Esophagus muscularis mucosa (tissue), 4 donors: Measurements from ENCODE around the gene PEX11G. TPM values are rescaled to one million over a fixed set of nuclear protein-coding genes. Genes with fewer than 3 reads are reported as not detected.
A peak's percentile ranks its signal among the peaks of the same experiment; 100 is the strongest.

ENCODE experiments used
- DNase-seq: peaks from one replicate; pipeline ENCODE4 v3.0.0-alpha.2; 2017; ENCODE audit errors: extremely low spot score
- H3K27ac ChIP-seq, 4 donors: fragments of 200-600 bp; sonication (generic); replicated peaks in 1 of 4; 1 replicate in 3 of 4; 2 replicates in 1 of 4; pipeline ENCODE4 v1.5.1; 2016 to 2019; ENCODE audit warnings: mild to moderate bottlenecking in 1 of 4
- H3K27me3 ChIP-seq, 4 donors: fragments of 200-600 bp; sonication (generic); one replicate each; pipeline versions ENCODE4 v1.5.1 to v1.6.0; 2016 to 2019
- H3K36me3 ChIP-seq, 4 donors: fragments of 200-600 bp; sonication (generic); one replicate each; pipeline ENCODE4 v1.5.1; 2016 to 2019
- H3K4me1 ChIP-seq, 4 donors: fragments of 200-600 bp; sonication (generic); one replicate each; pipeline ENCODE4 v1.5.1; 2016 to 2019
- H3K4me3 ChIP-seq, 4 donors: fragments of 200-600 bp; sonication (generic); 1 replicate in 2 of 4; 2 replicates in 2 of 4; pipeline ENCODE4 v1.5.1; 2016 to 2019; ENCODE audit warnings: mild to moderate bottlenecking in 4 of 4, moderate library complexity in 1 of 4
- H3K9me3 ChIP-seq, 4 donors: fragments of 200-600 bp; sonication (generic); 1 replicate in 3 of 4; 2 replicates in 1 of 4; pipeline ENCODE4 v1.5.1; 2016 to 2019
- CTCF ChIP-seq, 3 experiments: fragments of 200-600 bp in 2 of 3; fragments of 450-650 bp in 1 of 3; sonication (generic) in 2 of 3; IDR thresholded peaks; one replicate each; pipeline ENCODE4 v1.5.1; 2017 to 2019; ENCODE audit warnings: antibody characterized with exemption in 3 of 3, mild to moderate bottlenecking in 2 of 3, moderate library complexity in 1 of 3
- EP300 ChIP-seq: sonication (generic); formaldehyde crosslinking; IDR thresholded peaks from one replicate; pipeline ENCODE4 v1.6.1; 2017; ENCODE audit warnings: antibody characterized with exemption
- POLR2A ChIP-seq: fragments of 450-650 bp; IDR thresholded peaks from one replicate; pipeline ENCODE4 v1.6.1; 2017; ENCODE audit warnings: antibody characterized with exemption, moderate library complexity, mild to moderate bottlenecking, low read depth
- POLR2AphosphoS5 ChIP-seq, 2 donors: sonication (generic); formaldehyde crosslinking; IDR thresholded peaks; one replicate each; pipeline ENCODE4 v1.6.1; 2017; ENCODE audit warnings: antibody characterized with exemption in 2 of 2
- WGBS: methylation state at CpG from one replicate; pipeline ENCODE4 v1.1.5; 2018; 5-methylcytosine and 5-hydroxymethylcytosine counted together
- intact Hi-C: fragments of 100-400 bp; cut with DNase I; formaldehyde crosslinking; loops from one replicate; pipeline ENCODE4 v1.15.1; 2023
- total RNA-seq, 4 donors: library from RNA; depleted of rRNA; stranded (reverse); fragments of >200 nt; gene quantifications; one replicate each; pipeline versions ENCODE4 v1.1.0 to v1.2.1, GENCODE V29; 2016

Gene PEX11G
- total RNA-seq, 4 donors from 2014 or later: 1.7 to 5.3 (median 3.7) TPM

DNA sequence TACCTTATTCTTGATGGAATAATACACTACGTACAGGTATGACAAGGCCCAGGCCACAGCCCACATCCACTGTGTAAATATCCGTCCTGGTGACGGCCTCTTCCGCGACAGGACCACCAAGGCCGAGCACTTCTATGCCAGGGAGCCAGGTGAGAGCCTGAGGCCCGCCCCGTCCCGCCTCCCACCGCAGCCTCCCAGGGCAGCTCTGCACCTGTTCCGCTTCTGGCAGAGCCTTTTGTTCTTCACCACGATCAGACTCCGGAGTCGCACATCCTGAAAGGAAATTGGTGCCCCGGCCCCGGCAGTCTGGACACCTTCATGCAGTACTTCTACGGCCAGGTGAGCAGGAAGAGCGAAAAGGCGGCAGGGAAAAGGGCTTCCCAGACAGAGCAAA lies 16.4 kb upstream of the PEX11G start:
- Histone ChIP-seq H3K4me1 (peaks cover 14 to 44% (median 38%) of the 10 kb centered on the region in 4 donors), H3K9me3 (no peaks in the 10 kb centered on the region), H3K4me3 (peak overlapping the region in 2 of 4 donors; percentile 20 to 24), H3K36me3 (no peaks in the 10 kb centered on the region), H3K27ac (no peak overlapping the region), H3K27me3 (peaks cover 0 to 57% (median 6%) of the 10 kb centered on the region in 4 donors)
- TF ChIP-seq CTCF (IDR thresholded peaks at IDR 0.05) (no peak), POLR2AphosphoS5 (IDR thresholded peaks at IDR 0.05) (no peak), POLR2A (no peak), EP300 (no peak)
- DNase-seq: no peak
- WGBS: 46% methylated on average over 18 of the region's 19 CpGs
- intact Hi-C loops: no loop called here

- TF ChIP-seq POLR2AphosphoS5 (IDR thresholded peaks at IDR 0.05) (no peak), EP300 (no peak), POLR2A (no peak), CTCF (IDR thresholded peaks at IDR 0.05) (no peak)
- no peak for DNase-seq
- H3K36me3 ChIP-seq: no peaks in the 10 kb centered on the region
- H3K27ac ChIP-seq: no peak overlapping the region
- H3K4me1 ChIP-seq: peaks cover 14 to 44% (median 38%) of the 10 kb centered on the region in 4 donors
- H3K4me3 ChIP-seq: no peak overlapping the region
- H3K9me3 ChIP-seq: no peaks in the 10 kb centered on the region
- WGBS: 83% methylated on average over 6 of the region's 6 CpGs
- intact Hi-C loops: no loop called here
- H3K27me3 ChIP-seq: peaks cover 0 to 61% (median 6%) of the 10 kb centered on the region in 4 donors
Observed at GRCh38 chr19:7504684-7505083, 15.8 kb upstream of the PEX11G start.

DNA sequence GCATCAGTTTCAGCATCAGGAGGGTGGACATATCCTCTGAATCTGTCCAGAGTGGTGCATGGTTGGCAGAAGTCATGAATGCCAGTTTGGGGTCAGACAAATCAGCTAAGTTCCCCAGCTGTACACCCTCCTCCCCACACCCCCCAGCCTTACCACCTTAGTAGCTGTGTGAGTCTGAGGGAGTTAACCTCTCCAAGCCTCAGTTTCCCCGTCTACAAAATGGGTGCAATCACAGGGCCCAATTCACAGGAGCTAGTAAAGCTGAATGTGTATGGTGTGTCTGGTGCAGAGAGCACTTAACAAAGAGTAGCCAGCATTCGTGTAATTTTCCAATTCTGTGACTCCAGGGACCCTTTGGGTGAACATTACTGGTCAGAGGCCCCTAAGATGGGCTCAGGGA lies 13.7 kb upstream of the PEX11G start:
- Histone ChIP-seq H3K27me3 (peaks cover 0 to 61% (median 6%) of the 10 kb centered on the region in 4 donors), H3K4me3 (no peak overlapping the region), H3K9me3 (no peaks in the 10 kb centered on the region), H3K27ac (no peak overlapping the region), H3K4me1 (peaks cover 14 to 36% (median 30%) of the 10 kb centered on the region in 4 donors), H3K36me3 (no peaks in the 10 kb centered on the region)
- intact Hi-C loops: no loop called here
- 68% methylated on average over 2 of the region's 2 CpGs for WGBS
- no peak for DNase-seq
- TF ChIP-seq POLR2A (no peak), CTCF (IDR thresholded peaks at IDR 0.05) (no peak), POLR2AphosphoS5 (IDR thresholded peaks at IDR 0.05) (no peak), EP300 (no peak)

DNA sequence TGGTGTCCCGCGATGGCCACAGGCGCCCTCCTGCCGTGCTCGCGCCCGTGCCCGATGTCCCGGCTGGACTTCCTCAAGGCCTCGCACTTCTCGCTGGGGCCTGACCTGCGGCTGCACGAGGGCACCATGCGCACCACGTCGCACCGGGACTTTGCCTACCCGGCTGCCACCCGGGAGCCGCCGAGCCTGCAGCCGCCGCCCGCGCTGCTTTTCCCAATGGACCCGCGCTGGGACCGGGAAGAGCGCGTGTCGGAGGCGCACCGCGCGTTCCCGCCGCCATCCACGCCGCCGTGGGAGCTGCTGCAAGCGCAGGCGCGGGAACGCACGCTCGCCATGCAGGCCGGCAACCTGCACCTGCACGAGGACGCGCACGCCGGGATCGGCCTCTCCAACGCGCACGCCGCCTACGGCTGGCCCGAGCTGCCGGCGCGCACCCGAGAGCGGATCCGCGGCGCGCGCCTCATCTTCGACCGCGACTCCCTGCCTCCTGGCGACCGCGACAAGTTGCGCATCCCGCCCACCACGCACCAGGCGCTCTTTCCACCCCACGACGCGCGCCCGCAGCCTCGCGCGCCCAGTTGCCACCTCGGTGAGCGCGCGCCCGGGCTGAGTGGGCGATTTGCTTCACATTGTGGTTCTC lies 12.1 kb upstream of the PEX11G start:
- DNase-seq: no peak
- peaks cover 12 to 21% (median 19%) of the 10 kb centered on the region in 4 donors for H3K4me1 ChIP-seq
- 0% methylated on average over 44 of the region's 93 CpGs for WGBS
- H3K27ac ChIP-seq: no peak overlapping the region
- H3K27me3 ChIP-seq: peaks cover 0 to 60% (median 6%) of the 10 kb centered on the region in 4 donors
- H3K9me3 ChIP-seq: no peaks in the 10 kb centered on the region
- peak overlapping the region; percentile 49 to 61 (median 51) for H3K4me3 ChIP-seq
- intact Hi-C loops: no loop called here
- TF ChIP-seq CTCF (IDR thresholded peaks at IDR 0.05): no peak
- no peaks in the 10 kb centered on the region for H3K36me3 ChIP-seq

DNA sequence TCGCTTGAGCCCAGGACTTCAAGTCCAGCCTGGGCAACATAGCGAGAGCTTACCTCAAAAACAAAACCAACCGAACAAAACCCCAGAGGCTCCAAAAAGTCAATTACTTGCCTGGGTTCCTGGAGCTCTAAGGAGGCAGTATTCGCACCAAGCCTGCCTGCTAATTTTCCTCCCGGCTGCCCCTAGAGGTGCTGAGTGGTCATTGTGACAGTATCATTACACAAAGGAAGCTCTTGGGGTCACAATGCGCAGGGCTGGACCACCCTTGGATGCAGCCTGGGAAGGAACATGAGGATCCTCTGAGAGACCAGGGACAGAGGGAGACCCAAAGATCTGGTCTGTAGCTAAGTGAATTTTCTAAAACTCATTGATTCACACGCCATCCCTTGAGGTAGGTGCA lies 8.5 kb upstream of the PEX11G start:
- H3K4me3 ChIP-seq: no peak overlapping the region
- H3K9me3 ChIP-seq: no peaks in the 10 kb centered on the region
- intact Hi-C loops: no loop called here
- no peak for TF ChIP-seq POLR2AphosphoS5 (IDR thresholded peaks at IDR 0.05)
- TF ChIP-seq CTCF (IDR thresholded peaks at IDR 0.05): peak in 1 of 3 experiments; percentile 27
- DNase-seq: no peak
- peaks cover 11 to 30% (median 22%) of the 10 kb centered on the region in 4 donors for H3K4me1 ChIP-seq
- H3K27ac ChIP-seq: no peak overlapping the region
- H3K27me3 ChIP-seq: peaks cover 0 to 24% (median 0%) of the 10 kb centered on the region in 4 donors
- 68% methylated on average over 7 of the region's 7 CpGs for WGBS
- H3K36me3 ChIP-seq: no peaks in the 10 kb centered on the region
